Esophagus squamous epithelium (tissue), 5 donors: ENCODE data around the gene RPTOR. TPM values are rescaled to one million over a fixed set of nuclear protein-coding genes. Genes with fewer than 3 reads are reported as not detected.
A peak's percentile ranks its signal among the peaks of the same experiment; 100 is the strongest.
"Not testable (repeated sequence)": the region's sequence is repeated elsewhere in the genome, so short reads cannot be mapped to it uniquely, and the experiment has no call there.

ENCODE experiments used
- DNase-seq: peaks from one replicate; lab custom pipeline; 2025; lab: John Stamatoyannopoulos, UW
- H3K27ac ChIP-seq, 4 donors: fragments of 200-600 bp; sonication (generic); one replicate each; pipeline ENCODE4 v1.5.1; 2016 to 2019; ENCODE audit warnings: mild to moderate bottlenecking in 1 of 4
- H3K27me3 ChIP-seq, 4 donors: fragments of 200-600 bp; sonication (generic); 1 replicate in 3 of 4; 2 replicates in 1 of 4; pipeline versions ENCODE4 v1.5.1 to v1.6.0; 2017 to 2021; ENCODE audit warnings: antibody characterized with exemption in 1 of 4
- H3K36me3 ChIP-seq, 3 donors: fragments of 200-600 bp; sonication (generic); one replicate each; pipeline ENCODE4 v1.5.1; 2016 to 2019
- H3K4me1 ChIP-seq, 3 donors: fragments of 200-600 bp; sonication (generic); one replicate each; pipeline ENCODE4 v1.5.1; 2017 to 2019
- H3K4me3 ChIP-seq, 4 donors: fragments of 200-600 bp; sonication (generic); 1 replicate in 3 of 4; 2 replicates in 1 of 4; pipeline ENCODE4 v1.5.1; 2016 to 2019; ENCODE audit warnings: mild to moderate bottlenecking in 2 of 4, moderate library complexity in 1 of 4
- H3K9me3 ChIP-seq, 3 donors: fragments of 200-600 bp; sonication (generic); one replicate each; pipeline ENCODE4 v1.5.1; 2016 to 2019
- POLR2A ChIP-seq, 4 donors: fragments of 450-650 bp; IDR thresholded peaks; one replicate each; pipeline ENCODE4 v1.6.1; 2017; ENCODE audit warnings: antibody characterized with exemption in 4 of 4, mild to moderate bottlenecking in 4 of 4, moderate library complexity in 3 of 4
- WGBS, 2 donors: methylation state at CpG; one replicate each; pipeline ENCODE4 v1.1.5; 2018; 5-methylcytosine and 5-hydroxymethylcytosine counted together
- intact Hi-C: fragments of 100-400 bp; cut with DNase I; formaldehyde crosslinking; loops from one replicate; pipeline ENCODE4 v1.15.0; 2022
- total RNA-seq, 4 donors: library from RNA; depleted of rRNA; stranded (reverse); fragments of >200 nt; gene quantifications; one replicate each; pipeline ENCODE4 v1.1.0, GENCODE V29; 2016
- TF ChIP-seq, protein P1 (sequence below), 6 experiments: fragments of 450-650 bp in 4 of 6; fragments of 200-600 bp in 2 of 6; sonication (generic) in 2 of 6; IDR thresholded peaks; one replicate each; pipeline ENCODE4 v1.5.1; 2016 to 2019; ENCODE audit warnings: antibody characterized with exemption in 6 of 6, mild to moderate bottlenecking in 4 of 6, moderate library complexity in 4 of 6
- donor health status: DM: yes; HTN: yes; CAD: no.

Gene RPTOR
- total RNA-seq, 4 donors from 2014 or later = 11.7 to 27.8 (median 22.8) TPM

- TF ChIP-seq POLR2A (IDR thresholded peaks at IDR 0.05) = no peak
- TF ChIP-seq, protein P1, sequence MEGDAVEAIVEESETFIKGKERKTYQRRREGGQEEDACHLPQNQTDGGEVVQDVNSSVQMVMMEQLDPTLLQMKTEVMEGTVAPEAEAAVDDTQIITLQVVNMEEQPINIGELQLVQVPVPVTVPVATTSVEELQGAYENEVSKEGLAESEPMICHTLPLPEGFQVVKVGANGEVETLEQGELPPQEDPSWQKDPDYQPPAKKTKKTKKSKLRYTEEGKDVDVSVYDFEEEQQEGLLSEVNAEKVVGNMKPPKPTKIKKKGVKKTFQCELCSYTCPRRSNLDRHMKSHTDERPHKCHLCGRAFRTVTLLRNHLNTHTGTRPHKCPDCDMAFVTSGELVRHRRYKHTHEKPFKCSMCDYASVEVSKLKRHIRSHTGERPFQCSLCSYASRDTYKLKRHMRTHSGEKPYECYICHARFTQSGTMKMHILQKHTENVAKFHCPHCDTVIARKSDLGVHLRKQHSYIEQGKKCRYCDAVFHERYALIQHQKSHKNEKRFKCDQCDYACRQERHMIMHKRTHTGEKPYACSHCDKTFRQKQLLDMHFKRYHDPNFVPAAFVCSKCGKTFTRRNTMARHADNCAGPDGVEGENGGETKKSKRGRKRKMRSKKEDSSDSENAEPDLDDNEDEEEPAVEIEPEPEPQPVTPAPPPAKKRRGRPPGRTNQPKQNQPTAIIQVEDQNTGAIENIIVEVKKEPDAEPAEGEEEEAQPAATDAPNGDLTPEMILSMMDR (IDR thresholded peaks at IDR 0.05) = no peak
- DNase-seq = no peak
- Histone ChIP-seq H3K27me3 (no peaks in the 10 kb centered on the region), H3K4me3 (no peak overlapping the region), H3K9me3 (no peaks in the 10 kb centered on the region), H3K36me3 (peaks cover 0 to 15% (median 0%) of the 10 kb centered on the region in 3 donors), H3K4me1 (peaks cover 4 to 42% (median 7%) of the 10 kb centered on the region in 3 donors), H3K27ac (peak overlapping the region in 1 of 4 donors; percentile 35)
- WGBS, 2 donors = 41 to 56% methylated on average over 12 to 16 of the region's 17 CpGs
- intact Hi-C loops = no loop called here
Observed at GRCh38 chr17:80761110-80761871, 216.7 kb downstream of the RPTOR start.

GRCh38 chr17:80762076-80762475 is 217.4 kb downstream of the RPTOR start:
- H3K4me3 ChIP-seq = no peak overlapping the region
- intact Hi-C loops = no loop called here
- TF ChIP-seq, protein P1 (IDR thresholded peaks at IDR 0.05) = no peak
- TF ChIP-seq POLR2A (IDR thresholded peaks at IDR 0.05) = no peak
- no peaks in the 10 kb centered on the region for H3K27me3 ChIP-seq
- WGBS, 2 donors = 85 to 88% methylated on average over 9 to 10 of the region's 11 CpGs
- peaks cover 4 to 42% (median 7%) of the 10 kb centered on the region in 3 donors for H3K4me1 ChIP-seq
- no peak for DNase-seq
- H3K9me3 ChIP-seq = no peaks in the 10 kb centered on the region
- H3K27ac ChIP-seq = peak overlapping the region in 1 of 4 donors; percentile 35
- peaks cover 0 to 9% (median 0%) of the 10 kb centered on the region in 3 donors for H3K36me3 ChIP-seq

DNA sequence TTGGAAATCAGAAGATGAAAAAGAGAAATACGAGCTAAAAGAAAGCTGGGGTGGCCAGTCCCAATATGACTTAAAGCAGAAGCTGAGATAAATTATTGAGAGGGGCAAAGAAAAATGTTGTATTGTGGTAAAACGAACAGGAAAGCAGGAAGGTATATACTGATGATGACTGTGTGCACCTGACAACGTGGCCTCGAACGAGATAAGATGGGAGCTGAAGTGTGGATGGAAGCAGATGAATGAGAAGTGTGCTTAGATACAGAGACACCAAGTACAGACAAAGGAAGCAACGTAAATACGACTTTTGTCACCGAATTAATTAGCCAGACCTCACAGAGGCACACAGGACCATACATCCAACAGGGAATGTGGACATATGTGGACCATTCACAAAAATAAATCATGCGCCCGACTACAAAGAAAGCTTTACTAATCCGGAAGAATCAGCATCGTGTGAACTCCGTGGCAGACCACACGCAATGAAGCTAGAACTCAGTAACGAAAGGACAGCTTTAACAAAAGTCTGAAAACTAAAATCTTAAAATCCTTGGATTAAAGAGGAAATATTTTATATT is 218.7 kb downstream of the RPTOR start:
- Histone ChIP-seq H3K9me3 (no peaks in the 10 kb centered on the region), H3K36me3 (no peaks in the 10 kb centered on the region), H3K4me3 (no peak overlapping the region), H3K27me3 (no peaks in the 10 kb centered on the region), H3K4me1 (peaks cover 4 to 42% (median 7%) of the 10 kb centered on the region in 3 donors), H3K27ac (no peak overlapping the region)
- TF ChIP-seq, protein P1 (IDR thresholded peaks at IDR 0.05) = no peak
- no peak for TF ChIP-seq POLR2A (IDR thresholded peaks at IDR 0.05)
- intact Hi-C loops = no loop called here
- 76 to 83% methylated on average over 15 of the region's 15 CpGs for WGBS, 2 donors
- DNase-seq = no peak

DNA sequence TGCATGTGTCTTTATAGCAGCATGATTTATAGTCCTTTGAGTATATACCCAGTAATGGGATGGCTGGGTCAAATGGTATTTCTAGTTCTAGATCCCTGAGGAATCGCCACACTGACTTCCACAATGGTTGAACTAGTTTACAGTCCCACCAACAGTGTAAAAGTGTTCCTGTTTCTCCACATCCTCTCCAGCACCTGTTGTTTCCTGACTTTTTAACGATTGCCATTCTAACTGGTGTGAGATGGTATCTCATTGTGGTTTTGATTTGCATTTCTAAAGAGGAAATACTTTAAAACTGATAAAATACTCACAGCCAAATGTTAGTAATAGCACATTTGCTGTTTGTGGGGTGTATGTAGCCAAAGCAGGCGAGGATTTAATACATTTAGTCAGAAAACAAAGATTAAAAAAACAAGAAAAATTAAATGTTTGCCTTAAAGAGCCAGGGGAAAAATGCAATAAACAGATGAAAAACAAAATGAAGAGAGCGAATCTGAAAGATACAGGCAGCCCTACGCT is 220.0 kb downstream of the RPTOR start:
- DNase-seq, H3K4me3 ChIP-seq, intact Hi-C loops, H3K9me3 ChIP-seq, H3K36me3 ChIP-seq, H3K27ac ChIP-seq, H3K27me3 ChIP-seq: not testable (repeated sequence)
- peaks cover 4 to 30% (median 4%) of the 10 kb centered on the region in 3 donors for H3K4me1 ChIP-seq
- 79 to 81% methylated on average over 3 to 4 of the region's 5 CpGs for WGBS, 2 donors

DNA sequence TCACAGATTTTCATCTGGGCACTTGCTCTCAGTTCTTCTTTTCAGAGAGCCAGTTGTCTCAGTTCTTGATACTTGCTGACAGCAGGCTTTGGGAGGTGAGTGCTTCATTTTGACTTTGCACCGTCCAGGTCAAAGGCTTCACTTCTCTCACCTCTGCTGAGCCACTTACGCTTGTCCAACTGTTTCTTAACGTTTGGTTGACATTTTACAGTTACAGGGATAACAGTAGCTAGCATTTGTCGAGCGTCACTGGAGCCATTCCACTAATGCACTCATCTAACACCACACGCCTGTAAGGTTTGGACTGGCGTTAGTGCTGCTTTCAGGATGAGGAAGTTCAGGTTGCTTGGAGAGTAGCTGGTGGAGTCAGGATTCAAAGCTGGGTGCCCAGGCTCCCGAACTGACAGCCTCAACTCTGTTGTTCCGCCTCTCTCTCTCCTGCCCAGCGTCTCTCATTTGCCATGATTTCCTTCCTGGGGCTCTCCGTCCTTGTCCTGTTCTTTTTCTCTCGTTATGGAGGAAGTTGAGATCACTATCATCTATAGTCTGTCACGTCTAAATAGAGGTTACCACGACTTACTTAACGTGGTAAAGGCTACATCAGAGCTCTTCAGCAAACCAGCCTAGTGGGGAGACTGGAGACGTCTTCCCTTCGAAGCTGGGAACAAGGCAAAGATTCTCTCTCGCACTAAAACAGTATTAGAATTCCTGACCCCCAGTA is 220.8 kb downstream of the RPTOR start:
- peaks cover 2 to 23% (median 3%) of the 10 kb centered on the region in 3 donors for H3K4me1 ChIP-seq
- H3K9me3 ChIP-seq = no peaks in the 10 kb centered on the region
- H3K36me3 ChIP-seq = peaks cover 0 to 8% (median 0%) of the 10 kb centered on the region in 3 donors
- 77 to 79% methylated on average over 18 of the region's 18 CpGs for WGBS, 2 donors
- TF ChIP-seq, protein P1 (IDR thresholded peaks at IDR 0.05) = no peak
- no peak for TF ChIP-seq POLR2A (IDR thresholded peaks at IDR 0.05)
- intact Hi-C loops = no loop called here
- H3K27ac ChIP-seq = no peak overlapping the region
- no peaks in the 10 kb centered on the region for H3K27me3 ChIP-seq
- DNase-seq = no peak
- H3K4me3 ChIP-seq = no peak overlapping the region
